ENCODE data around the gene RPL29. TPM values are rescaled to one million over a fixed set of nuclear protein-coding genes. Genes with fewer than 3 reads are reported as not detected.

Gene RPL29
- total RNA-seq, 1 donor from 2014 or later = 1,884 TPM

DNA sequence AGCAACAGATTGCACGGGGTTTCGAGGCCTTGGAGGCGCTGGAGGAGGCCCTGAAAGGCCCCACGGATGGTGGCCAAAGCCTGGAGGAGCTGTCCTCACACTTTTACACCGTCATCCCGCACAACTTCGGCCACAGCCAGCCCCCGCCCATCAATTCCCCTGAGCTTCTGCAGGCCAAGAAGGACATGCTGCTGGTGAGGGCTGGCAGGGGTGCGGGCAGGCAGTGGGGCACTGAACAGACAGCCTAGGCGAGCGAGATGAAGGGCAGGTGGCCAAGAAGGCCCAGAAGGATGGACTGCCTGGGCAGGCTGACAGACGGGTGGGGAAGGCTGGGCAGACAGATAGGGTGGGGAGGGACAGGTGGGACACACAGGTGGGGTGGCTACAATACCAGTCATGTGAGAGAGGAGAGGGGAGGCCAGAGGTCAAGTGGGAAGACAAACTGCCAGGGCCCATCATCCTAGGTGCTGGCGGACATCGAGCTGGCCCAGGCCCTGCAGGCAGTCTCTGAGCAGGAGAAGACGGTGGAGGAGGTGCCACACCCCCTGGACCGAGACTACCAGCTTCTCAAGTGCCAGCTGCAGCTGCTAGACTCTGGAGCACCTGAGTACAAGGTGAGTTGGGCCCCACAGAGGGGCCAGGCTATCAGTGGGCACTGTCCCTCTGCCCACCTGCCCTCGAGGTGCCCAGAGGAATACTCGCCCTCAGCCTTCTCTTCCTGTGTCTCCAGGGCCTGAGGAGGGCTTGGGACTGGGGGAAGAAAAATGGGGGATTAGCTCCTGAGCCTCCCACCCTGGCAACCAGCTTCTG is 50.5 kb downstream of the RPL29 start:
- intact Hi-C loops (cut with micrococcal nuclease) = no loop called here
- TF ChIP-seq, protein P1, sequence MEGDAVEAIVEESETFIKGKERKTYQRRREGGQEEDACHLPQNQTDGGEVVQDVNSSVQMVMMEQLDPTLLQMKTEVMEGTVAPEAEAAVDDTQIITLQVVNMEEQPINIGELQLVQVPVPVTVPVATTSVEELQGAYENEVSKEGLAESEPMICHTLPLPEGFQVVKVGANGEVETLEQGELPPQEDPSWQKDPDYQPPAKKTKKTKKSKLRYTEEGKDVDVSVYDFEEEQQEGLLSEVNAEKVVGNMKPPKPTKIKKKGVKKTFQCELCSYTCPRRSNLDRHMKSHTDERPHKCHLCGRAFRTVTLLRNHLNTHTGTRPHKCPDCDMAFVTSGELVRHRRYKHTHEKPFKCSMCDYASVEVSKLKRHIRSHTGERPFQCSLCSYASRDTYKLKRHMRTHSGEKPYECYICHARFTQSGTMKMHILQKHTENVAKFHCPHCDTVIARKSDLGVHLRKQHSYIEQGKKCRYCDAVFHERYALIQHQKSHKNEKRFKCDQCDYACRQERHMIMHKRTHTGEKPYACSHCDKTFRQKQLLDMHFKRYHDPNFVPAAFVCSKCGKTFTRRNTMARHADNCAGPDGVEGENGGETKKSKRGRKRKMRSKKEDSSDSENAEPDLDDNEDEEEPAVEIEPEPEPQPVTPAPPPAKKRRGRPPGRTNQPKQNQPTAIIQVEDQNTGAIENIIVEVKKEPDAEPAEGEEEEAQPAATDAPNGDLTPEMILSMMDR (IDR thresholded peaks at IDR 0.05) = no peak
- CTCF ChIA-PET = interaction anchor here (1.0 to 1.1 kb wide), 2 partner anchors 12 to 27 kb away, joined by 3 read pairs; no protein-coding TSS in a partner anchor
- POLR2A ChIA-PET = no interaction called here
- ATAC-seq (ENCODE audit: low read depth) (no peak), DNase-seq (no peak)
- Mint-ChIP-seq H3K9me3 (no peaks in the 10 kb centered on the region), H3K4me1 (peaks cover 25% of the 10 kb centered on the region), H3K4me3 (no peak overlapping the region), H3K27ac (no peak overlapping the region), H3K27me3 (no peaks in the 10 kb centered on the region), H3K36me3 (ENCODE audit: low read depth) (peaks cover 6% of the 10 kb centered on the region)

DNA sequence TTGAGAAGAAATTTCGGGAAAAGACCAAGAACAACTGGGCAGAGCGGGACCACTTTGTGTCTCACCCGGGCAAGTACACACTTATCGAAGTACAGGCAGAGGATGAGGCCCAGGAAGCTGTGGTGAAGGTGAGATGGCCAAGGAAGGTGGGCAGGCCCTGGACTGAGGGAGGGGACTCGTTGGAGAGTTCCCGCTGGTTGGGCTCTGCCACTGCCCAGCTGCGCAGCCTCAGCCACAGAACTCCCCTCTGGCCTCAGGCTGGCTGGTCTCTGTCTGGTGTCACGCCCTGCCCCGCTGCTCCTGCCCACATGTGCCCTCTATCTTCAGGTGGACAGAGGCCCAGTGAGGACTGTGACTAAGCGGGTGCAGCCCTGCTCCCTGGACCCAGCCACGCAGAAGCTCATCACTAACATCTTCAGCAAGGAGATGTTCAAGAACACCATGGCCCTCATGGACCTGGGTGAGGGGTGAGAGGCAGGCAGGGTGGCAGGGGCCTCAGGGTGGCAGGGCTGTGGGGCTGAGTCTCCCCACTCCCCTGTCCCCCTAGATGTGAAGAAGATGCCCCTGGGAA is 51.2 kb downstream of the RPL29 start:
- TF ChIP-seq, protein P1 (IDR thresholded peaks at IDR 0.05) = no peak
- intact Hi-C loops (cut with micrococcal nuclease) = loop anchor here (5.0 kb wide), 1 partner anchor 763 kb away; the partner anchor contains the start of genes GLT8D1 and SPCS1
- Mint-ChIP-seq H3K4me1 (peaks cover 32% of the 10 kb centered on the region), H3K9me3 (no peaks in the 10 kb centered on the region), H3K36me3 (ENCODE audit: low read depth) (peaks cover 8% of the 10 kb centered on the region), H3K27ac (no peak overlapping the region), H3K4me3 (no peak overlapping the region), H3K27me3 (no peaks in the 10 kb centered on the region)
- CTCF ChIA-PET = interaction anchor here (1.0 to 1.1 kb wide), 2 partner anchors 12 to 28 kb away, joined by 3 read pairs; no protein-coding TSS in a partner anchor
- DNase-seq (no peak), ATAC-seq (ENCODE audit: low read depth) (no peak)
- POLR2A ChIA-PET = interaction anchor here (0.6 to 2.3 kb wide), 2 partner anchors 26 to 51 kb away, joined by 4 to 20 read pairs; partner anchors contain the start of gene RPL29

Other genes with a start within 250 kb of the RPL29 start
- gene IQCF6, start 216.7 kb downstream of the RPL29 start, total RNA-seq = not detected in 2 replicates
- gene IQCF2, start 134.3 kb downstream of the RPL29 start, total RNA-seq = not detected in 2 replicates
- gene IQCF5, start 120.3 kb downstream of the RPL29 start, total RNA-seq = not detected in 2 replicates
- not detected in 2 replicates for gene IQCF1, start 92.5 kb downstream of the RPL29 start, total RNA-seq
- gene RRP9, start 54.0 kb downstream of the RPL29 start, total RNA-seq = 30.7 and 32.4 TPM in 2 replicates
- 9.7 and 12.7 TPM in 2 replicates for gene PARP3, start 53.5 kb downstream of the RPL29 start, total RNA-seq
- not detected in 2 replicates for gene GPR62, start 40.5 kb downstream of the RPL29 start, total RNA-seq
- gene PCBP4, start 28.4 kb downstream of the RPL29 start, total RNA-seq = 10.3 and 11.0 TPM in 2 replicates
- gene ABHD14B, start 21.8 kb downstream of the RPL29 start, total RNA-seq = 51.6 and 55.6 TPM in 2 replicates
- gene ABHD14A, start 20.8 kb downstream of the RPL29 start, total RNA-seq = 5.1 and 5.2 TPM in 2 replicates
- gene ACY1, start 12.4 kb downstream of the RPL29 start, total RNA-seq = 24.9 and 26.7 TPM in 2 replicates
- 3.7 and 4.3 TPM in 2 replicates for gene DUSP7, start 60.7 kb upstream of the RPL29 start, total RNA-seq
- gene POC1A, start 158.5 kb upstream of the RPL29 start, total RNA-seq = 2.3 and 2.4 TPM in 2 replicates
- gene ALAS1, start 202.3 kb upstream of the RPL29 start, total RNA-seq = 25.9 and 27.6 TPM in 2 replicates
- gene TLR9, start 229.8 kb upstream of the RPL29 start, total RNA-seq = 10.4 and 11.4 TPM in 2 replicates
- 74.1 and 76.7 TPM in 2 replicates for gene TWF2, start 243.3 kb upstream of the RPL29 start, total RNA-seq
- gene PPM1M, start 249.9 kb upstream of the RPL29 start, total RNA-seq = 44.4 and 44.6 TPM in 2 replicates

Data from activated B cell treated with CpG ODN at 0.5 μM for 24 hours (primary cell).